Keratinocyte (primary cell): ENCODE results near the gene FAM20C. TPM values are rescaled to one million over a fixed set of nuclear protein-coding genes. Genes with fewer than 3 reads are reported as not detected.

ENCODE experiments used
- DNase-seq: peaks from one replicate; pipeline ENCODE4 v3.0.0-alpha.2; 2011; ENCODE audit warnings: low read depth, missing footprints, low spot score
- FAIRE-seq: peaks from 2 replicates; lab custom pipeline; 2011; peaks lifted over from hg19 to GRCh38; lab: Jason Lieb, UNC
- H2AFZ ChIP-seq: 2 replicates; pipeline ENCODE4 v1.6.0; 2012; ENCODE audit warnings: low read length, control low read depth, inconsistent platforms; ENCODE audit not compliant: control insufficient read depth
- H3K27ac ChIP-seq: 2 replicates; pipeline ENCODE4 v1.5.1; 2011; ENCODE audit warnings: low read length; ENCODE audit not compliant: control insufficient read depth, insufficient read depth
- H3K27me3 ChIP-seq: 3 replicates; pipeline ENCODE4 v1.6.0; 2011; ENCODE audit warnings: low read length; ENCODE audit not compliant: control insufficient read depth, insufficient read depth; ENCODE audit errors: extremely low read depth
- H3K36me3 ChIP-seq, 2 experiments: 2 replicates in 1 of 2; 3 replicates in 1 of 2; pipeline ENCODE4 v1.5.1; 2011; ENCODE audit warnings: low read length in 2 of 2, mild to moderate bottlenecking in 1 of 2; ENCODE audit not compliant: control insufficient read depth in 2 of 2, insufficient read depth in 2 of 2; ENCODE audit errors: extremely low read depth in 1 of 2
- H3K4me1 ChIP-seq: 3 replicates; pipeline ENCODE4 v1.5.1; 2011; ENCODE audit warnings: low read length; ENCODE audit not compliant: control insufficient read depth, insufficient read depth; ENCODE audit errors: extremely low read depth
- H3K4me2 ChIP-seq: 3 replicates; pipeline ENCODE4 v1.6.0; 2011; ENCODE audit warnings: low read depth, low read length; ENCODE audit not compliant: control insufficient read depth, insufficient read depth; ENCODE audit errors: extremely low read depth
- H3K4me3 ChIP-seq, 3 experiments: fragments of 200-600 bp in 1 of 3; sonication (generic) in 1 of 3; 2 replicates in 2 of 3; 3 replicates in 1 of 3; pipeline ENCODE4 v1.5.1; 2011 to 2016; ENCODE audit warnings: low read length in 3 of 3, mild to moderate bottlenecking in 3 of 3, control low read depth in 2 of 3, inconsistent platforms in 1 of 3, low read depth in 1 of 3, mixed read lengths in 1 of 3, mixed run types in 1 of 3, moderate library complexity in 1 of 3; ENCODE audit not compliant: control insufficient read depth in 2 of 3, insufficient read depth in 2 of 3; ENCODE audit errors: extremely low read depth in 1 of 3
- H3K79me2 ChIP-seq: 2 replicates; pipeline ENCODE4 v1.6.0; 2012; ENCODE audit warnings: low read length; ENCODE audit not compliant: control insufficient read depth, insufficient read depth
- H3K9ac ChIP-seq: 3 replicates; pipeline ENCODE4 v1.6.0; 2011; ENCODE audit warnings: low read length; ENCODE audit not compliant: control insufficient read depth, insufficient read depth; ENCODE audit errors: extremely low read depth
- H3K9me1 ChIP-seq: 3 replicates; pipeline ENCODE4 v1.6.0; 2011; ENCODE audit warnings: low read length; ENCODE audit not compliant: control insufficient read depth, insufficient read depth; ENCODE audit errors: extremely low read depth
- H3K9me3 ChIP-seq: 2 replicates; pipeline ENCODE4 v1.5.1; 2012; ENCODE audit warnings: low read depth, low read length; ENCODE audit not compliant: control insufficient read depth
- H4K20me1 ChIP-seq: 3 replicates; pipeline ENCODE4 v1.6.0; 2011; ENCODE audit warnings: low read length; ENCODE audit not compliant: control insufficient read depth, insufficient read depth; ENCODE audit errors: extremely low read depth
- CTCF ChIP-seq, 3 experiments: IDR thresholded peaks in 1 of 3; conservative IDR thresholded peaks in 1 of 3; optimal IDR thresholded peaks in 1 of 3; 2 replicates in 2 of 3; 3 replicates in 1 of 3; pipeline versions ENCODE3 to v1.5.1; 2011; ENCODE audit warnings: low read length in 3 of 3, mild to moderate bottlenecking in 3 of 3, moderate library complexity in 2 of 3, control low read depth in 1 of 3, inconsistent platforms in 1 of 3; ENCODE audit not compliant: insufficient read depth in 2 of 3; ENCODE audit errors: extremely low read depth in 1 of 3
- EZH2 ChIP-seq: IDR thresholded peaks from one replicate; pipeline ENCODE4 v1.6.1; 2012; ENCODE audit warnings: inconsistent platforms, mild to moderate bottlenecking, low read length, moderate library complexity
- dilution Hi-C: fragments of 300-500 bp; cut with MboI; formaldehyde crosslinking; loops from one replicate; pipeline ENCODE4 v1.7.0; 2020; ENCODE audit warnings: low sequenced_read_pairs; ENCODE audit not compliant: extremely low pct_ligation_motif_present
- polyA plus RNA-seq, 5 experiments: library from polyadenylated mRNA; depleted of rRNA in 3 of 5; stranded (reverse) in 3 of 5; stranded (forward) in 1 of 5; unstranded in 1 of 5; fragments of >200 nt; gene quantifications; 1 replicate in 1 of 5; 2 replicates in 3 of 5; 3 replicates in 1 of 5; pipeline versions ENCODE4 v1.2.1 to v1.2.3, GENCODE V29; 2011 to 2012; ENCODE audit warnings: missing spikeins in 2 of 5, low read depth in 1 of 5, low replicate concordance in 1 of 5

Gene FAM20C
- polyA plus RNA-seq, 1 donor (not counting 4 experiments of a cell fraction or from before 2014, with no cell fraction given): 3.8 TPM

DNA sequence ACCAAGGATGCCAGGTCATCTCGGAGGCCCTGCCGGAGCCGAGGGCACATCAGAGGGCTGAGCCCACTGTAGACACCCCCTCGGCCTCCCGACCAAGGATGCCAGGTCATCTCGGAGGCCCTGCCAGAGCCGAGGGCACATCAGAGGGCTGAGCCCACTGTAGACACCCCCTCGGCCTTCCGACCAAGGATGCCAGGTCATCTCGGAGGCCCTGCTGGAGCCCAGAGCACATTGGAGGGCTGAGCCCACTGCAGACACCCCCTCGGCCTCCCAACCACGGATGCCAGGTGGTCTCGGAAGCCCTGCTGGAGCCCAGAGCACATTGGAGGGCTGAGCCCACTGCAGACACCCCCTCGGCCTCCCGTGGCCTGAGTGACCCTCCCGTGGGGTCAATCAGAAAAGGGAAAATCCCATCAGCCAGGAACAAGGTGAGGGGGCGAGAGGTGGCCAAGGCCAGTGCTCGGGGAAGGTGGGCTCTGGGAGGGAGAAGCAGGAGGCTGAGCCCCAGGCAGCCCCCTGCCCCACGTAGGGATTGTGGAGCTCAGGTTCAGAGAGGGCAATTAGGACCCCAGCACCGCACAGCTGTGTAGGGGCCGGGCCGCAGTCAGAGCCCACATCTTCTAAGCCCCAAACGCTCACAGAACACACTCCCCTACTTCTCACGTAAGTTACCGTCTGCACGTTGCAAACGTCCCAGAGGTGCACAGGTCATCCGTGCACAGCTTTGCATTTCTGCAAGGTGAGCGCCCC, 60.0 kb downstream of the FAM20C start:
- H3K36me3 ChIP-seq: peaks cover 0 to 6% of the 10 kb centered on the region in 2 experiments
- FAIRE-seq (no peak), DNase-seq (no peak)
- no peaks in the 10 kb centered on the region for H3K9me3 ChIP-seq
- H2AFZ ChIP-seq: no peak overlapping the region
- no peaks in the 10 kb centered on the region for H3K4me1 ChIP-seq
- TF ChIP-seq EZH2 (no peak), CTCF (optimal IDR thresholded peaks at IDR 0.05 in 1 of 3, IDR thresholded peaks at IDR 0.05 in 1 of 3, conservative IDR thresholded peaks at IDR 0.05 in 1 of 3; ENCODE audit: extremely low read depth in 1 of 3, insufficient read depth in 2 of 3, low read length in 3 of 3) (no peak)
- no peak overlapping the region for H3K4me2 ChIP-seq
- H3K27me3 ChIP-seq: no peaks in the 10 kb centered on the region
- H3K79me2 ChIP-seq: no peaks in the 10 kb centered on the region
- no peak overlapping the region for H3K27ac ChIP-seq
- dilution Hi-C loops: no loop called here
- no peaks in the 10 kb centered on the region for H4K20me1 ChIP-seq
- no peaks in the 10 kb centered on the region for H3K9me1 ChIP-seq
- no peak overlapping the region for H3K9ac ChIP-seq
- H3K4me3 ChIP-seq: no peak overlapping the region

GRCh38 chr7:252981-253380, 60.6 kb downstream of the FAM20C start:
- H3K36me3 ChIP-seq: peaks cover 0 to 6% of the 10 kb centered on the region in 2 experiments
- H3K9me1 ChIP-seq: no peaks in the 10 kb centered on the region
- H3K9ac ChIP-seq: no peak overlapping the region
- DNase-seq (no peak), FAIRE-seq (no peak)
- H3K79me2 ChIP-seq: no peaks in the 10 kb centered on the region
- H3K9me3 ChIP-seq: no peaks in the 10 kb centered on the region
- dilution Hi-C loops: no loop called here
- H3K4me1 ChIP-seq: no peaks in the 10 kb centered on the region
- no peak overlapping the region for H2AFZ ChIP-seq
- no peak overlapping the region for H3K4me2 ChIP-seq
- no peaks in the 10 kb centered on the region for H4K20me1 ChIP-seq
- no peak for TF ChIP-seq EZH2
- no peak for TF ChIP-seq CTCF (optimal IDR thresholded peaks at IDR 0.05 in 1 of 3, IDR thresholded peaks at IDR 0.05 in 1 of 3, conservative IDR thresholded peaks at IDR 0.05 in 1 of 3; ENCODE audit: extremely low read depth in 1 of 3, insufficient read depth in 2 of 3, low read length in 3 of 3)
- no peak overlapping the region for H3K27ac ChIP-seq
- H3K27me3 ChIP-seq: no peaks in the 10 kb centered on the region
- no peak overlapping the region for H3K4me3 ChIP-seq
